ENCODE data around the gene GRID1.
"Not testable (repeated sequence)": the region's sequence is repeated elsewhere in the genome, so short reads cannot be mapped to it uniquely, and the experiment has no call there.

GRID1 gene

DNA sequence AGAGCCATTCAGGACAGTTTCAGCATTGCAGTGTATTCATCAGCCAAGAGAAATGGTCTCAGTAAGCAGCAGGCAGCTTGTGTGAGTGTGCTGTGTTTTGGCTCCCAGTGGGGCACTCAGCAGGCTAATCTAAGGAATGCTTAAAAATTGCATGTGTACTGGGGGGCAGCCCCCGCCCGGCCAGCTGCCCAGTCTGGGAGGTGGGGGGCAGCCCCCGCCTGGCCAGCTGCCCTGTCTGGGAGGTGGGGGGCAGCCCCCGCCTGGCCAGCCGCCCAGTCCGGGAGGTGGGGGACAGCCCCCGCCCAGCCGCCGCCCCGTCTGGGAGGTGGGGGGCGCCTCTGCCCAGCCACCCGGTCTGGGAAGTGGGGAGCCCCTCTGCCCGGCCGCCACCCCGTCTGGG, 116.2 kb downstream of the GRID1 start:
- DNase-seq = no peak

DNA sequence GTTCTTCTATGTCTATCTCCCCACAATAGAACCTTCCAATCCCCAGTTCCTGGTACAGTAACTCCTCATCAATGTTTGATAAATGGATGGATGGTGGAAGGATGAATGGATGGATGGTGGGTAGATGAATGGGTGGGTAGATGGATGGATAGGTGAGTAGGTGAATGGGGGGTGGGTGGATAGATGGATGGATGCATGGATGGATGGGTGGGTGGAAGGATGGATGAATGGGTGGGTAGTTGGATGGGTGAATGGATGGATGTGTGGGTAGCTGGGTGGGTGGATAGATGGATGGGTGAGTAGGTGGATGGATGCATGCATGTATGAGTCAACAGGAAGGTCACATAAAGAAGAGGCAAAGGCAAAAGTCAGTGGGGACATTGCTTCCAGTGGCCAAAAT, 116.8 kb downstream of the GRID1 start:
- no peak for DNase-seq

DNA sequence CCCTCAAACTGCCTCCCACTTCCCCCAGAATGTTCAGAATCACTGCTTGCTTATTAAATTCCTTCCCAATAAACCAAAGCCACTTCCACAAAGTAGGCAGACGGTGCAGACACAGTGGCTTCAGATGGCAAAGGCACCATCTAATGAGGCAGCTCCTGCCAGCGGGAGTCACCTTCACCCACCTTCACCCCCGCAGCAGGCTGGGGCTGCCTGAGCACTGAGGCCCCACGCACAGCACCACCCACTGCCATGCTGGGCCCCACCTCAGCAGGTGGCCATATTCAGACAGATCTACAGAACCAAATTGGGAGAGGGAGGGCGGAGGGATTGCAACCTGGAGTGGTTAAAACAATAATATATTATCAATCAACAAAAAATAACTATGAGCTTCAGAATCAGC, 118.5 kb downstream of the GRID1 start:
- DNase-seq = no peak

DNA sequence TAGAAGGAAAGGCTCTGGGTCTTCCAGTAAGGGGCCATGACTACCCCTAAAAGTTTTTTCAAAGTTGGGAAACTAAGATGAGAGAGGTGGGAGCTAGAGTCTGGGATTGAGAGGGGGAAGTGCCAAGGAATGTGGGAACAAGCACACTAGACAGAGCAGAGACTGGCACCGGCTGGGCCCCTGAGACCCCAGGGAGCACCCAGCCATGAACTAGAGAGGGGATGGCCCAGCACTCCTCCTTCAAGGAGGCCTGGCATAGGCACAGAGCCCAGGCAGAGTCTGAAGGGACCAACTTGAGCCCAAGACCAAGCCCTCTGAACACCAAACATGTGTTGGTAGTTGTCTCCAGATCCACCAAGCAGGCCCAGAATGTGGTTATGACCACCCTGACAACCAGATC, 119.0 kb downstream of the GRID1 start:
- DNase-seq = no peak

DNA sequence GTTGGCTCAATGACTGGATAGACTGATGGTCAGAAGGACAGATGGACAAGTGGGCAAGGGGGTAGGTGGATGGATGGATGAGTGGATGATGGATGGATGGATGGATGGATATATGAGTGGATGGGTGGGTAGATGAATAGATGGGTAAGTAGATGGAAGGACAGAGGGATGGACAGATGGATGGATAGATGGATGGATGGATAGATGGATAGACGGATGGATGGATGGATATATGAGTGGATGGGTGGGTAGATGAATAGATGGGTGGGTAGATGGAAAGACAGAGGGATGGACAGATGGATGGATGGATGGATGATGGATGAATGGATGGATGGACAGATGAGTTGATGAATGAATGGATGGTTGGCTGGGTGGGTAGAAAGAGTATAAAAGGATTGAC, 119.5 kb downstream of the GRID1 start:
- no peak for DNase-seq

DNA sequence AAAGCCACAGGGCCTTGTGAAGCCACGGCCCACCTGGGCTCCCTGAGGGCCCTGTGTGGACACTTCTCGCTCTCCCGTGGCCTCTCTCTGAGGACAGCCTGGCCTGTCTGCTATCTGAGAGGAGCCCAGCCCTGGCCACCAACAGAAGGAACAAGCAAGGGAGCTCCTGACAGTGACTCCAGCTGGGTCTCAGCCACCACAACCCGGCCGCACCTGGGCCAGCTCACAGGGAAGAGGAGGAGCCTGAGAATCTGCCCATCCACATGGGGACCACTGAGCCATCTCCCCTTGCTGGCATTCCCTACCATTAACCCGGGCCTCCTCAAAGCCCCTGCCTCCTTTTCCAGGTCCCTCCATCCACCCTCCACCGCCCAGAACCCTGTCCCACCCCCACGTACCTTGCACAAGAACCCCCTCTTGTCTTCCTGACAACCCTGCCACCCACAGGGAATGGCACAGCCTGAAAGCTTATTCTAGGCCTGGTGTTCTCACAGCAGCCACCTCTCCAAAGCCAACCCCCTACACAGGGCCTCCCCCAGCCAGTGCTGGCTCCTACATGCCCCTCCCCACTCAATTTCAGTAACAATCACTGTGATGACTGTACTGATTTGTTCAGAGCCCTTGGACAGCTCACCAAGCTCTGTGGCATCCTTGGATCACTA, 120.2 kb downstream of the GRID1 start:
- DNase-seq = no peak

DNA sequence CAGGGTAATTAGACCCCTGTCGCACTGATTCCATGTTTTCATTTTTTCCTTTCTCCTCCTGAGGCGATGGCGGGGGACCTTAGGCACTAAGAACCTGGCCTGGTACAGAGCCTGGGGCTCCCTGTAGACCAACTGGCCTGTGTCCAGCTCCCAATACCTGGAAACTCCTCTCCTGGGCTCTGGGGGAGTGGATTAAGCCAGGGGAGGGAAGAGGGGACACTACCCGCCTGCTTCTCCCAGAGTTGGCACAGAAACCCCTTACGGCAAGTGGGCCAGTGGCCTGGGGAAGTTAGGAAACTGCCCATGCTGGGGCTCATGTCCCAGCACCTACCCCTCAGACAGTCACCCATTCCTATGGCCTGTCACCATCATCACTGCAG, 121.6 kb downstream of the GRID1 start:
- no peak for DNase-seq

DNA sequence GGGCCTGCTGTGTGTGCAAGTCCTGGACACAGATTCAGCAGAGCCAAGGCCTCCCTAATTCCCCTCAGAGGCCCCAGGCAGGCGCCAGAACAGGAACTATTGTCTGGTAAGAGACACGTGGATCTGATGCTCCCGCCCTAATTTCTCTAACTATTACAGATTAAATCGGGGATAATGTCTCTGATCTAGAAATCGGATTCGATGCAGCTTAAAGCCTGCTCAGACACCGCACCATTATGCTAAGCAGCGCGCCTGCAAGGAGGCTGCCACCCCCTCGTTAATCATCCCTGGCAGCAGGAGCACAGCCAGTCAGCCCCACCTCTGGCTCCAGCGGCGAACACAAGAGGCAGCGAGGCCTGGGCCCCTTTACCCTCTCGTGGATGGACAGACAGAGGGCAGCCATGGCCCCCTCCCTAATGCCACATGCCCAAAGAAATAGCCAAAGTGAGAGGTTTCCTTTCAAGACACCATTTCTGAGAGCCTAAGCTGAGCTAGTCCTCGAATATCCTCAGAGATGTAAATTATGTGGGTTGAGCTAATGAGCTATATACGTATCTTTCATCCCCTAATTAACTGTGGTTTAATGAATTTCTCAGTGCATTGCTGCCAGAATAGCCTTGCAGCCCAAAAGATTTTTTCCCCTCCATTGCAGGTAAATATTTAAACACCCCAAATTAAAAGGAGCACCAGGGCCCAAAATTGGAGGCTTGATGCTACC, 122.1 kb downstream of the GRID1 start:
- DNase-seq = no peak

DNA sequence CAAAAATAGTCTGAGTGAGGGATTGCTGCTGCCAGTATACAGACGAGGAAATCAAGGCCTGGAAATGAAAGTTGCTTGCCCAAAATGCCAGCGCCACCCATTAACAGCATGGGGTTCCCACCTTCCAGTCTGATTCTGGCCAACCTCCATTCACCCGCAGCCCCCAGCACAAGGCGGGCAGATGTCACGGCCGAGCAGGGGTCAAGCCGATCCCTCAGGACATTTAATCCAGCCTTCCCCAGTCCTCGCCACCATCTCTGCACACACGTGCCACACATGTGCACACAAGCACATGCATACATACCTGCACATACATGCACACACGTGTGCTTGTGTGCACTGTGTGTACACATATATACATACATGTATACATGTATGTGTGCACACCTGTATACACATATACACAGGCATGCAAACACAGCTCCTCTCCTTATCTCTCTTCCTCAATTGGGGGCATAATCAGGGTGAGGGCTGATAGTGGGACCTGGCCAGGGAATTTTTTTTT, 122.9 kb downstream of the GRID1 start:
- DNase-seq = no peak

DNA sequence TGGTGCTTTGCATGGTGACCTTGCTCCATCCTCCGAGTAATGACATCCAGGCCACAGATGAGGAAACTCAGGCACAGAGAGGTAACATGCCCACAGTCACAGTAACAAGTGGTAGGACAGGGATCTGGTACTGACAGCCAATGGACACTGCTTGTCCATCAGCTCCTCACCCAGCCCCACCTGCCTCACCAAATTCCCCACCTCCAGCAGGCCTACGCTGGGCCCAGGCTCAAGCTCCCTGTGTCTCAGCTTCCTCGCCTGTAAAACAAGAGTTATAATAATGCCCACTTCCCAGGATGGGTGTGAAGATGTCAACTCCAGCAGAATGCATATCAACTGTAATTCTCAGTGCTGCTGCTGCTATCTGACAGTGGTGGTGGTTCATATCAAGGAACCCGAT, 123.8 kb downstream of the GRID1 start:
- DNase-seq = no peak

DNA sequence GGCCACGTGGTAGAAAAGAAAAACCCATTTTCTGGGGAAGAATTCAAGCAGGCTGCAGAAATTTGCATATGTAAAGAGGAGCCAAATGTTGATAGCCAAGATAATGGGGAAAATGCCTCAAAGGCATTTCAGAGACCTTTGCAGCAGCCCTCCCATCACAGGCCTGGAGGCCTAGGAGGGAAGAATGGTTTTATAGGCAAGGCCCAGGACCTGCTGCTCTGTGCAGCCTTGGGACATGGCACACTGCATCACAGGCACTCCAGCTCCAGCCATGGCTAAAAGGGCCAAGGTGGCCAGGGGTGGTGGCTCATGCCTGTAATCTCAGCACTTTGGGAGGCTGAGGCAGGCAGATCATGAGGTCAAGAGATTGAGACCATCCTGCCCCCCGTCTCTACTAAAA, 128.5 kb downstream of the GRID1 start:
- DNase-seq = not testable (repeated sequence)

DNA sequence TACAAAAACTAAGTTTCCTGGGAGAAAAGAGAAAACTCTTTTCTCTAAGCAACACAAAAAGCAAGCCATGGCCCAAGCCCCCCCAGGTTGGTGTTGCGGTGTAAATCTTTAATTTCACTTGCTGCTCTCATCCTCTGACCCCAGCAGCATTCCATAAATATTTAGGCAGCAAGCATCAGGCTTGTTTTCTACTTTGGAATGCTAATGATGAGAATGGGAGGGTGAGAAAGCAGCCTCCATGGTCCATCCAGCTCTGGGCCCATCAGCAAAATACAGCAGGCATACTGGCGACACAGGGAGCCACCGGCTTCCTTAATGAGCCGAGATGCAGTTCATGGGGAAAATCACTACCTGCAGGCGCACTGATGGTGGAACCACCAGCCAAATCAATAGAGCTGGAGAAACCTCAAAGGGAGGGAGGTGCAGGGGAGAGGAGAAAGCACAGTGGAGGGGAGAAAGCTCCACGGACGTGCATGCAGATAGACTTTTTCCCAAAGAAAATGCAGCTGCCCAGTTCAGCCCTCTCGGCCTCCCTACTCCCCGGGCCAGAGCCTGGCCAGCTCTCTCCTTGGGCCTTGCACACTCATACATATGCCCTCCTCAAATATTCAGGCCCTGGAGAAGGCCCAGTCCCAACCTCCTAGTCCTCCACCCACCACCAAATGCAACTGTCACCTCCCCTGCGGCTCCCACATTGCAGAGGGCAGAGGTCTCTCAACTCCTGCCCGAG, 131.9 kb downstream of the GRID1 start:
- no peak for DNase-seq

DNA sequence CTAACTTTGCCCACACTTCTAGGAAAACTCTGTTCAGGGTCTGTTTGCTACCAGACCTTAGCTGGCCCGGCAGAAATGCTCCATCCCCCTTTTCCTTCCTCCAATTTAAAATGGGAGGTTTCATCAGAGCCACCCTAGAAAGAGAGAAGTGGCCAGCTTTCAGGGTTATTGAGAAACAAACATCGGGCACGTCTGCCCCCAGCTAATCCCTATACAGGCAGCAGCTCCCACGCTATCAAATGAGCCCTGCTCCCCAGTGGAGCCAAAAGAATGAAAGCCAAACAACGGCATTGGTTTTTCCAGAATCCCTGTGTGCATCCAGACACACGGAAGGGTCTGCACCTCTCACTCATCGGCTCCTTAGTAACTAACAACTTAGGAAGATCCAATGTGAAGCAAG, 132.5 kb downstream of the GRID1 start:
- no peak for DNase-seq

DNA sequence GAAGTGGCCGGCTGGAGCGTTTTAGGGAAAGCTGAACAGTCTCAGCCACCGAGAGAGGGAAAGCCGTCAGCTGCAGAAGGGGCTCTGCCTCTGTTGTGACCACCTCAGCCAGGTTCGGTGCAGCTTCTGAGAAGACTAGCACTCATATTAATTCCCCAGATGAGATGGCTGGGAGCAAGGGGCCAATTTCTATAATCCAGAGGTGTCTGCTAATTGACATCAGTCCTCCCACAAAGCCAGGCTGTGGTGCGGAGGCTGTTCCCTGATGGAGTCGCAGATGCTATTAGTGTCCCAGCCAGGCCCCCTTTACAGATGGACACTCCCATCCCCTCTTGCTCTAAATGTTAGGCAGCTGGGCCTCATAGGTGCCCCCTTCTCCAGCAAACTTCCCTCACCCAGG, 133.5 kb downstream of the GRID1 start:
- no peak for DNase-seq

DNA sequence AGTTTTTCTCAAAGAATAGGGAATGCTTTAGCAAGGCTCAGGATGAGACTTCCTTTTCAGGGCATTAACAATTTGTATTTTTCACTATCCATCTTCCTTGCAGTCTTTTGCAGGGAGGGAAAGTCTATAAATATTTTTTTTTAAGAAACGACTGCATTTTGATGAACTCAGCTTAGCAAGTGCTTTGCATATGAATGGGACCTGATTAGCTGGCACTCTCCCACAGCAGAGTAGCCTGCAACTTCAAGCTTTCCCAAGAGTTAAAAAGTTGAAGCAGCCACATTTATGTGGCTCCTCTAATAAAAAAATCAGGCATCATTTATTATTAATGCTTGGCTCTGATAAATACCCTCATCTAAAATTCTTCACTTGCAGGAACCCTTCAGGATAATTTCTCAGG, 134.0 kb downstream of the GRID1 start:
- DNase-seq = no peak

DNA sequence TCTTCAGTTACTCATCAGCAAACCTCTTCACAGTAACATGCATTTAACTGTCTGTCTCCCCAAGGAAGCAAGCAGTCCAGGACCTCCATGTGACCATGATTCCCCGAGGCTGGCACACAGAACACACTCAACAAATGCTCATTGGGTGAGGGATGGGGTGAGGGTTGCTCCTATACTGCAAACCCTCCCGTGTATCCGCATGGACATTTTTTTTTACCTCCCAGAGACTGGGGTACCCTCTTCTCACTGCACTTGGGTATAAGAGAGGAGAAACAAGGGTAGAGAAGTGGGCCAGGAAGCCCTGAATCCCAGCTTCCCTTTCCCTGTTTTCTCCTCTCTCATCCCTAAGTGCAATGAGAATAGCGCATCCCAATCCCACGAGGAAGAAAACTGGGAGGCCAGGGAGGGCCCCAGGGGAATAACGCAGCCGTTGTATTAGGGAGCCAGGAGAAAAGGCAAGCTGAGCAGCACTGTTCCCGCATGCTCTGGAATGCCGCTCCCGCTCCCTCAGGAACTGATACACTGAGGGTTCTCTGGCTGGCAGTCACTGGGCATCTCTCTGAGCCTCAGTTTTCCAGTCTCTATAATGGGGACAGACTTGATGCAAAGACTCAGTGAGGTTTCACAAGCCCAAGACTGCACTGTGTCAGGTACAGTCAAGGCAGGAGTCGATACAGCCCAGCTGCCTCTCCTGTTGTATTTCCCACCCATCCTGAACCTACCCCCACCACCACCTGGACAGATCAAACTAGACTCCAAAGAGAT, 134.6 kb downstream of the GRID1 start:
- no peak for DNase-seq

DNA sequence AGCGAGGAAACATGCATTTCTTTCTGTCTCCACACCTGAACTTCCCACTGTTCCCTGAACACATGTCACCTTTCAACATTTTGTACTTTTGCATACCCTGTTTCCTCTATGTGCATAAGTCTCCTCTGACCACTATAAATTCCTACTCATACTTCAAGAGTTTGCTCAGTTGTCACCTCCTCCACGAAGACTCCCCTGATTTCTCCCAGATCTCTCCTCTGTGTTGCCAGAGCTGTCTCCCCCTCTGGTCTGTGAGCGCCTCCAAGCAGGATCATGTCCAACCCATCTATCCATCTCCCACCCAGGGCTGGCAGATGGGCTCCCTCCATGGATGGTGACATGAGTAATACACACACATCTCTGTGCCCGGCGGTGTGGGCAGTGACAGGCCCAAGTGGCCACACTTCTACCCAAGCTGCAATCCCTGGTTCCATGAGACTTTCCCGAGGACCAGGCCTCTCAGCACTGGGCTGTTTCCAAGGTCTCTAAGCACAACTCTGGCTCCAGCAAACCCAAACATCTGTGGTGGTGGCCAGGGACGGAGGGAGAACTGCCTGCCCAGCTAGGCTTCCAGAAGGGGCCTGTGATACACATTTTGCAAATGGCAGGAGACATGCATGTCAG, 135.9 kb downstream of the GRID1 start:
- DNase-seq = no peak

DNA sequence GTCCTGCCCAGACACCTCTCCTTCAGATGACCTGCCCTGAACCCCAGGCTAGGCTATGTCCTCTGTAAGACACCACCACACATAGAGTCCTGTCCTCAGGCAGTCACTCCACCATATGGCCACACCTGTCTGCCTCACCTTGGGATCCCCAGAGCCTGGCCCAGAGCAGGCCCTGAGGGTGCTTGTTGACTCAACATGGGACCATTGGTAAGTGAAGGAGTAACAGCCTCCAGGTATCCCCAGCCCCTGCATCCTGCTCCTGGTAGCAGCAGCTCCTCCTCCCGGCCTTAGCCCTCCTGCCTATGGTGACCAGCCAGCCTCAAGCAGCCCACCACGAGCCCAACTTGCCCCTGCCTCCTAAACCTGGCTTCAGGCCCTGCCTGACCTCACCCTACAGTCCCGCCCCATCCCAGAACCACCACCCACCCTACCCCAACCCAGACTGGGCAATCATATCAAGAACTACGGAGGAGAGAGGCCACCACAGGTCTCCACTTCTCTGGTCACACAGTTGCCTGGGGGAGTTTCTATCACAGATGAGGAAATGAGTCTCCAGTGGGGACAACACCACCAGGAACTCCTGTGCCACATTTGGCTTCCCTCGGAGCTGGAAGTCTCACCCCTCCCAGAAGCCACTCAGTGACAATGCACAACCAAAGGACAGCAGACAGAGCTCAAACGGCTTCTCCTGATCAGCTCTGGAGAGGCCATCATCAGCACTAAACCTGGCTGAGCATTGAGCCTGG, 136.6 kb downstream of the GRID1 start:
- DNase-seq = no peak

DNA sequence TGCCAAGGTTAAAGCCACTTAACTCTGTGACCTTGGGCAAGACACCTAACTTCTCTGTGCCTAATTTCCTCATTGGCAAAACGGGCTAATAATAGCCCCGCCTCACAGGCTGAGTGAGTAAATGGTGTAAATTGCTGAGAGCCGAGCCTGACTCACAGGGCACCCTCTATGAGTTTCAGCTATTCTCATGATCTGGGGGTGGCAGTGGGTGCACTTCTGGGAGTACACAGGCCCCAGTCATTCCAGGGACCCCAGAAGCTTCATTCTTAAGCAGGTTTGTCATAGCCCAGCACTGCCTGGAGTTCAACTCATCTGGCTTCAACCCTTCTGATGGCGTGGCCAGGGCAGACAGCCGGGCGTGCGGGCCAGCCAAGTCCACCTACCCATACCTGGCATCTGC, 137.2 kb downstream of the GRID1 start:
- no peak for DNase-seq

DNA sequence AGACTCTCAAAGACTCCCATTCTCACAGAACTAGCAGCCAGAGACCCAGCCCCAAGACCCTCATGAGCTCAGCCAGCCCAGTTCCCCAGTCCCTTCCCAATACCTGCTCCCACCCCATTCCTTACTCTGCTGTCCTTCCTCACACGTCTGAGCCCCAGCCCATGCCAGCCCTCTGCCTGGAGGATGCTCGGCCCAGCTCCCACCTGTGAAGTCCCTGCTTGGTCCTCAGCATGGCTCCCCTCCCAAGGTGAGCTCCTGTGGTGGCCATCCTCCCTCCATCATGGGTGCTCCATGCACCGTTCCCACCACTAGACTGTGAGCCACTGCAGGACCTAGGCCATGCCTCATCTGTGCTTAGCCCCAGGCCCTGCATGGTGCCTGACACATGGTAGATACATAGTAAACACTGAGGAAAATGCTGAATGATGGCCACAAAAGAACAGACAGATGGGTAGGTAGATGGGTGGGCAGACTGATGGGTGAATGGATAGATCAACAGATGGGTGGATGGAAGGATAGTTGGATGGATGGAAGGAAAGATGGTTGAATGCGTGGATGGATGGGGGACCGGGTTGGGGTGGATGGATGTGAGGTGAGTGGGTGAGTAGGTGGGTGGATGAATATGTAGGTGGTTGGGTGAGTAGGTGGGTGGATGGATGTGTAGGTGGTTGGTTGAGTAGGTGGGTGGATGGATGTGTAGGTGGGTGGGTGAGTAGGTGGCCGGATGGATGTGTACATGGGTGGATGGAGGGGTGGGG, 138.9 kb downstream of the GRID1 start:
- DNase-seq = no peak

DNA sequence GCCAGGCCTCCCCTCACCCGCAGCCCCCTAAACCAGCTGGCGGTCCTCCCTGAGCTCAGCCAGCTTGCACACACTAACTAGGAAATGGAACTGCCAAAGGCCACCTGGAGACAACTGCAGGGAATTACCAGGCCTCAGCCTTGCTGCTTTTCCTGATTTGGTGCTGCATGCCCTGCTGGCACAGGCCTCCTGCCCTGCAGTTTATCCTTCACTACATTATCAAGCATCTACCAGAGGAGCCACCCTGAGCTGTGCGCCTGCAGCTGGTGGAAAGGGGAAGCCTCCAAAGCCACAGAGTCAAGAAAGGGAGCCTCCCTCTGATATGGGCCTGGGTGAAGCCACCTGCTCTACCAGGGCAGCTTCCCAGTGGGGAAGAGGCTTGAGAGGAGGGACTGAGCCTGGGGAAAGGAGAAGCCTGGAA, 139.8 kb downstream of the GRID1 start:
- no peak for DNase-seq
